WTC11 (cell line): ENCODE measurements around the gene PRKAG2. TPM values are rescaled to one million over a fixed set of nuclear protein-coding genes. Genes with fewer than 3 reads are reported as not detected.
A peak's percentile ranks its signal among the peaks of the same experiment; 100 is the strongest.

Experiments
- ATAC-seq: fragments of 200-7000 bp; cut with Tn5 transposase; 2 replicates; pipeline ENCODE4 v1.10.0; 2021; ENCODE audit warnings: mild to moderate bottlenecking, moderate library complexity
- CTCF ChIA-PET: fragments of 300-600 bp; sonication (Branson Sonifier 250); formaldehyde crosslinking; loops from one replicate; lab custom pipeline; 2021; ENCODE audit warnings: antibody characterized with exemption; lab: Charles Lee
- POLR2A ChIA-PET: fragments of 350-600 bp; sonication (Branson Sonifier 250); formaldehyde crosslinking; loops from one replicate; lab custom pipeline; 2021; ENCODE audit warnings: antibody characterized with exemption; lab: Charles Lee
- DNase-seq: peaks from one replicate; pipeline ENCODE4 v3.0.0; 2021; ENCODE audit warnings: low spot score
- H3K27ac Mint-ChIP-seq: 2 replicates; pipeline ENCODE4 v1.8.0; 2021; ENCODE audit warnings: mixed read lengths
- H3K27me3 Mint-ChIP-seq: 2 replicates; pipeline ENCODE4 v1.8.0; 2021; ENCODE audit warnings: low read depth, mild to moderate bottlenecking, moderate library complexity, mixed read lengths
- H3K36me3 Mint-ChIP-seq: 2 replicates; pipeline ENCODE4 v1.8.0; 2021; ENCODE audit warnings: mixed read lengths
- H3K4me1 Mint-ChIP-seq: 2 replicates; pipeline ENCODE4 v1.8.0; 2022; ENCODE audit warnings: mixed read lengths
- H3K4me3 Mint-ChIP-seq: 2 replicates; pipeline ENCODE4 v1.8.0; 2021; ENCODE audit warnings: mild to moderate bottlenecking, moderate library complexity, mixed read lengths
- H3K9me3 Mint-ChIP-seq: 2 replicates; pipeline ENCODE4 v1.8.0; 2021; ENCODE audit warnings: mixed read lengths
- AR ChIP-seq: fragments of 250-450 bp; sonication (Bioruptor Pico); IDR thresholded peaks from 2 replicates; pipeline ENCODE4 v1.9.0; 2021; ENCODE audit warnings: mild to moderate bottlenecking
- CBFB ChIP-seq: sonication (generic); formaldehyde crosslinking; IDR thresholded peaks from 2 replicates; pipeline ENCODE4 v1.8.1; 2022; ENCODE audit warnings: mild to moderate bottlenecking, low read depth, missing genetic modification reagents
- E2F1 ChIP-seq: sonication (generic); formaldehyde crosslinking; IDR thresholded peaks from 2 replicates; pipeline ENCODE4 v1.8.0; 2022; ENCODE audit warnings: mild to moderate bottlenecking, missing genetic modification reagents
- HMGA2 ChIP-seq: fragments of 250-450 bp; sonication (Bioruptor Pico); IDR thresholded peaks from 2 replicates; pipeline ENCODE4 v1.4.0; 2021; ENCODE audit warnings: mild to moderate bottlenecking, moderate library complexity
- HMGXB4 ChIP-seq: sonication (generic); formaldehyde crosslinking; IDR thresholded peaks from 2 replicates; pipeline ENCODE4 v1.8.1; 2023; ENCODE audit warnings: mild to moderate bottlenecking, moderate library complexity, missing genetic modification reagents
- MLX ChIP-seq: sonication (generic); formaldehyde crosslinking; IDR thresholded peaks from 2 replicates; pipeline ENCODE4 v1.8.1; 2023; ENCODE audit warnings: mild to moderate bottlenecking, missing genetic modification reagents, moderate library complexity
- MXD4 ChIP-seq: fragments of 250-450 bp; sonication (Bioruptor Pico); IDR thresholded peaks from 2 replicates; pipeline ENCODE4 v1.8.0; 2021; ENCODE audit warnings: mild to moderate bottlenecking, moderate library complexity, borderline replicate concordance
- NFYB ChIP-seq: sonication (generic); formaldehyde crosslinking; conservative IDR thresholded peaks from 2 replicates; pipeline ENCODE4 v1.8.0; 2022; ENCODE audit warnings: low read depth, missing genetic modification reagents
- RELA ChIP-seq: sonication (generic); formaldehyde crosslinking; IDR thresholded peaks from 2 replicates; pipeline ENCODE4 v1.8.1; 2022; ENCODE audit warnings: missing genetic modification reagents, mild to moderate bottlenecking, borderline replicate concordance
- SMAD4 ChIP-seq: sonication (generic); formaldehyde crosslinking; IDR thresholded peaks from 2 replicates; pipeline ENCODE4 v1.8.0; 2022; ENCODE audit warnings: mild to moderate bottlenecking, missing genetic modification reagents
- ZNF263 ChIP-seq: sonication (generic); formaldehyde crosslinking; IDR thresholded peaks from 2 replicates; pipeline ENCODE4 v1.8.1; 2022; ENCODE audit warnings: low read depth, mild to moderate bottlenecking, moderate library complexity, missing genetic modification reagents
- ZNF416 ChIP-seq: fragments of 250-450 bp; sonication (Bioruptor Pico); IDR thresholded peaks from 2 replicates; pipeline ENCODE4 v1.9.0; 2021; ENCODE audit warnings: mild to moderate bottlenecking, inconsistent platforms
- total RNA-seq: library from RNA; stranded (reverse); gene quantifications from 3 replicates; pipeline ENCODE4 v1.2.3, GENCODE V29; 2021
- TF ChIP-seq, protein P1 (sequence below): sonication (generic); formaldehyde crosslinking; IDR thresholded peaks from 2 replicates; pipeline ENCODE4 v1.8.1; 2022; ENCODE audit warnings: mild to moderate bottlenecking, moderate library complexity, missing genetic modification reagents
- TF ChIP-seq, protein P2 (sequence below): sonication (generic); formaldehyde crosslinking; IDR thresholded peaks from 2 replicates; pipeline ENCODE4 v1.8.1; 2022; ENCODE audit warnings: mild to moderate bottlenecking, missing genetic modification reagents, moderate library complexity, borderline replicate concordance
- TF ChIP-seq, protein P3 (sequence below): fragments of 250-450 bp; sonication (Bioruptor Pico); conservative IDR thresholded peaks from 2 replicates; pipeline ENCODE4 v1.9.0; 2021; ENCODE audit warnings: mild to moderate bottlenecking
- TF ChIP-seq, protein P4 (sequence below): fragments of 250-450 bp; sonication (Bioruptor Pico); IDR thresholded peaks from 2 replicates; pipeline ENCODE4 v1.9.0; 2021; ENCODE audit warnings: moderate library complexity, mild to moderate bottlenecking, inconsistent platforms, borderline replicate concordance
- TF ChIP-seq, protein P5 (sequence below): sonication (generic); formaldehyde crosslinking; IDR thresholded peaks from 2 replicates; pipeline ENCODE4 v1.8.0; 2022; ENCODE audit warnings: mild to moderate bottlenecking, missing genetic modification reagents

The PRKAG2 gene
- total RNA-seq, 1 experiment from 2014 or later = 20.3 TPM

DNA sequence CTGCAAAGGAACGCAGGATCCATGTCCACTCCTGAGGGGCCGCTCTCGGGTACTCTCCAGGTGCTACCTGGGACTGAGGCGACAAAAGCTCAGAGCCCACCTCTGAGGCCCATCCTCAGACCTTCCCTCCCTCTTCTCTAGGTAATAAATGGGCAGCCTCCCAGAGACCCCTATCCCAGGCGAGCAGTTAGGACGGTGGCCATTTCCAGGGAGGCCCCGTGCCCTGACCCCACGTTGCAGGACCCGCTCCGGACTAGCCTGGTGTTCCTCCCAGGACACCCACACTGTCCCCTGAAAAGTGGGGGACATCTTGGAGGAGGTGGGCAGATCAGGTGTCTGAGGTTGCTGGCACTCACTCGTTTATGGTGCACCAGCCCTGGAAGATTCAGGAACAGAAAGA is 44.3 kb downstream of the PRKAG2 start (continued):
- TF ChIP-seq, protein P1, sequence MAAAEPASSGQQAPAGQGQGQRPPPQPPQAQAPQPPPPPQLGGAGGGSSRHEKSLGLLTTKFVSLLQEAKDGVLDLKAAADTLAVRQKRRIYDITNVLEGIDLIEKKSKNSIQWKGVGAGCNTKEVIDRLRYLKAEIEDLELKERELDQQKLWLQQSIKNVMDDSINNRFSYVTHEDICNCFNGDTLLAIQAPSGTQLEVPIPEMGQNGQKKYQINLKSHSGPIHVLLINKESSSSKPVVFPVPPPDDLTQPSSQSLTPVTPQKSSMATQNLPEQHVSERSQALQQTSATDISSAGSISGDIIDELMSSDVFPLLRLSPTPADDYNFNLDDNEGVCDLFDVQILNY (CRISPR knock-in tag) = no peak
- TF ChIP-seq RELA (CRISPR knock-in tag) (no peak), MLX (no peak), ZNF416 (no peak), SMAD4 (CRISPR knock-in tag) (no peak), E2F1 (CRISPR knock-in tag) (no peak), NFYB (no peak)
- TF ChIP-seq, protein P2, sequence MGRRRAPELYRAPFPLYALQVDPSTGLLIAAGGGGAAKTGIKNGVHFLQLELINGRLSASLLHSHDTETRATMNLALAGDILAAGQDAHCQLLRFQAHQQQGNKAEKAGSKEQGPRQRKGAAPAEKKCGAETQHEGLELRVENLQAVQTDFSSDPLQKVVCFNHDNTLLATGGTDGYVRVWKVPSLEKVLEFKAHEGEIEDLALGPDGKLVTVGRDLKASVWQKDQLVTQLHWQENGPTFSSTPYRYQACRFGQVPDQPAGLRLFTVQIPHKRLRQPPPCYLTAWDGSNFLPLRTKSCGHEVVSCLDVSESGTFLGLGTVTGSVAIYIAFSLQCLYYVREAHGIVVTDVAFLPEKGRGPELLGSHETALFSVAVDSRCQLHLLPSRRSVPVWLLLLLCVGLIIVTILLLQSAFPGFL = no peak
- TF ChIP-seq, protein P3, sequence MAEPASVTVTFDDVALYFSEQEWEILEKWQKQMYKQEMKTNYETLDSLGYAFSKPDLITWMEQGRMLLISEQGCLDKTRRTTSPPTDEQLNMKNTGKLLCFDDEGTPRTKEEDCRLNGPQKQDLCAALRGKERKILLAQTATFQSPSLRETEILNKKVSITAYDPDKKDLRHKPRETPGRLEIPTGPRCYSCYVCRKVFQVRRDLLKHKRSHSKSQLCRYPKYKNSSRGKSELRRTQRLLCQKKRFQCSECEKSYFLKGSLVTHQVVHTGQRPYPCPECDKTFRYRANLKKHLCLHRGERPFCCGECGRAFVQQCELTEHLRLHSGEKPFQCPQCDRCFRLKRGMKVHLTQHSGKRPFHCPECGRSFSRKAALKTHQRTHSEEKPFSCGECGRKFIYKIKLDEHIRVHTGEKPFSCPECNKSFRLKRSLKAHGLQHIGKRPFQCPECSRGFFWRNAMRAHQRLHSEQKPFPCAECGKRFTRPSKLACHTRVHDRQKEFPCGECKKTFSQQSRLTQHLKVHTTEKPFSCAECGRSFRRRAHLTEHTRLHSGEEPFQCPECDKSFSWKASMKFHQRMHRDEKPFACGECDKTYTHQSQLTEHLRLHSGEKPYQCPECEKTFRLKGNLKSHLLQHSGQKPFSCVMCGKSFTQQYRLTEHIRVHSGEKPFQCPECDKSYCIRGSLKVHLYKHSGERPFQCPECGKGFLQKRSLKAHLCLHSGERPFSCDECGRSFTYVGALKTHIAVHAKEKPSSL (CRISPR knock-in tag) = no peak
- TF ChIP-seq, protein P4, sequence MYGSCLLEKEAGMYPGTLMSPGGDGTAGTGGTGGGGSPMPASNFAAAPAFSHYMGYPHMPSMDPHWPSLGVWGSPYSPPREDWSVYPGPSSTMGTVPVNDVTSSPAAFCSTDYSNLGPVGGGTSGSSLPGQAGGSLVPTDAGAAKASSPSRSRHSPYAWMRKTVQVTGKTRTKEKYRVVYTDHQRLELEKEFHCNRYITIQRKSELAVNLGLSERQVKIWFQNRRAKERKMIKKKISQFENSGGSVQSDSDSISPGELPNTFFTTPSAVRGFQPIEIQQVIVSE (CRISPR knock-in tag) = no peak
- TF ChIP-seq, all 79 proteins: peak for 0

- Mint-ChIP-seq H3K4me1 (peaks cover 10% of the 10 kb centered on the region), H3K9me3 (no peaks in the 10 kb centered on the region), H3K27me3 (no peaks in the 10 kb centered on the region), H3K27ac (no peak overlapping the region), H3K36me3 (no peaks in the 10 kb centered on the region), H3K4me3 (no peak overlapping the region)
- POLR2A ChIA-PET = no interaction called here
- ATAC-seq = no peak
- no peak for DNase-seq
- CTCF ChIA-PET = interaction anchor here (0.7 kb wide), 1 partner anchor 9 kb away, joined by 4 read pairs; no protein-coding TSS in a partner anchor
- TF ChIP-seq, protein P5, sequence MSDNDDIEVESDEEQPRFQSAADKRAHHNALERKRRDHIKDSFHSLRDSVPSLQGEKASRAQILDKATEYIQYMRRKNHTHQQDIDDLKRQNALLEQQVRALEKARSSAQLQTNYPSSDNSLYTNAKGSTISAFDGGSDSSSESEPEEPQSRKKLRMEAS (CRISPR knock-in tag) = no peak
- TF ChIP-seq ZNF263 (CRISPR knock-in tag) (peak; percentile 49; the same call in 1 of the 2 replicates), HMGXB4 (no peak)
Measured at GRCh38 chr7:151832138-151832537, 44.8 kb downstream of the PRKAG2 start.

- CTCF ChIA-PET = interaction anchor here (0.7 kb wide), 1 partner anchor 9 kb away, joined by 4 read pairs; no protein-coding TSS in a partner anchor
- Mint-ChIP-seq H3K36me3 (no peaks in the 10 kb centered on the region), H3K27me3 (no peaks in the 10 kb centered on the region), H3K27ac (no peak overlapping the region), H3K4me3 (no peak overlapping the region), H3K9me3 (no peaks in the 10 kb centered on the region), H3K4me1 (peaks cover 7% of the 10 kb centered on the region)
- DNase-seq (no peak), ATAC-seq (no peak)
- POLR2A ChIA-PET = no interaction called here
- TF ChIP-seq CBFB (CRISPR knock-in tag) = no peak
- TF ChIP-seq MXD4 (CRISPR knock-in tag) = no peak
- TF ChIP-seq HMGXB4 = no peak
- TF ChIP-seq HMGA2 = no peak
- TF ChIP-seq AR (CRISPR knock-in tag) = no peak
Measured at GRCh38 chr7:151831606-151832005, 45.3 kb downstream of the PRKAG2 start.
